Measurements from ENCODE around the gene RFX5.
"Not testable (repeated sequence)": the region's sequence is repeated elsewhere in the genome, so short reads cannot be mapped to it uniquely, and the experiment has no call there.

RFX5 gene

GRCh38 chr1:151346769-151347522 is at the start of gene RFX5:
TSS of gene RFX5 (minus strand) at chr1:151347252. CDS start at chr1:151346320, 932 bp downstream.
- DNase-seq (ENCODE audit: low spot score) = peak; percentile 98

GRCh38 chr1:151396265-151396664 is 49.2 kb upstream of the RFX5 start:
- DNase-seq (ENCODE audit: low spot score) = not testable (repeated sequence)

GRCh38 chr1:151393583-151393982 is 46.5 kb upstream of the RFX5 start:
- no peak for DNase-seq (ENCODE audit: low spot score)

GRCh38 chr1:151391079-151391563 is 44.1 kb upstream of the RFX5 start:
- no peak for DNase-seq (ENCODE audit: low spot score)

GRCh38 chr1:151390221-151391078 is 43.4 kb upstream of the RFX5 start:
- DNase-seq (ENCODE audit: low spot score) = not testable (repeated sequence)

GRCh38 chr1:151386002-151386401 is 39.0 kb upstream of the RFX5 start:
- DNase-seq (ENCODE audit: low spot score) = no peak

GRCh38 chr1:151384584-151384983 is 37.5 kb upstream of the RFX5 start:
- no peak for DNase-seq (ENCODE audit: low spot score)

- no peak for DNase-seq (ENCODE audit: low spot score)
Observed at GRCh38 chr1:151377150-151377884, 30.3 kb upstream of the RFX5 start.

- no peak for DNase-seq (ENCODE audit: low spot score)
Observed at GRCh38 chr1:151373196-151373595, 26.1 kb upstream of the RFX5 start.

GRCh38 chr1:151372058-151372934 is 25.2 kb upstream of the RFX5 start, which contains the start of gene SELENBP1:
TSS of gene SELENBP1 (minus strand) at chr1:151372705. CDS start at chr1:151372641, 64 bp downstream.
- DNase-seq (ENCODE audit: low spot score) = peak; percentile 78

- peak; percentile 70 for DNase-seq (ENCODE audit: low spot score)
Observed at GRCh38 chr1:151371370-151372057, 24.5 kb upstream of the RFX5 start.

- DNase-seq (ENCODE audit: low spot score) = peak; percentile 34
Observed at GRCh38 chr1:151370211-151370911, 23.3 kb upstream of the RFX5 start.

GRCh38 chr1:151369621-151370048 is 22.6 kb upstream of the RFX5 start:
- no peak for DNase-seq (ENCODE audit: low spot score)

- no peak for DNase-seq (ENCODE audit: low spot score)
Observed at GRCh38 chr1:151369302-151369610, 22.2 kb upstream of the RFX5 start.

GRCh38 chr1:151368393-151369301 is 21.6 kb upstream of the RFX5 start:
- DNase-seq (ENCODE audit: low spot score) = no peak

GRCh38 chr1:151367658-151368392 is 20.8 kb upstream of the RFX5 start:
- peak; percentile 17 for DNase-seq (ENCODE audit: low spot score)

GRCh38 chr1:151364996-151365395 is 17.9 kb upstream of the RFX5 start:
- DNase-seq (ENCODE audit: low spot score) = no peak
